GM18502 (cell line): Measurements from ENCODE around the gene PVALEF.

Source experiments
- ATAC-seq: cut with Tn5 transposase; IDR thresholded peaks from one replicate; pipeline ENCODE4 v1.9.1; 2021; ENCODE audit warnings: mild to moderate bottlenecking; ENCODE audit not compliant: unreplicated experiment, poor library complexity

The PVALEF gene

DNA sequence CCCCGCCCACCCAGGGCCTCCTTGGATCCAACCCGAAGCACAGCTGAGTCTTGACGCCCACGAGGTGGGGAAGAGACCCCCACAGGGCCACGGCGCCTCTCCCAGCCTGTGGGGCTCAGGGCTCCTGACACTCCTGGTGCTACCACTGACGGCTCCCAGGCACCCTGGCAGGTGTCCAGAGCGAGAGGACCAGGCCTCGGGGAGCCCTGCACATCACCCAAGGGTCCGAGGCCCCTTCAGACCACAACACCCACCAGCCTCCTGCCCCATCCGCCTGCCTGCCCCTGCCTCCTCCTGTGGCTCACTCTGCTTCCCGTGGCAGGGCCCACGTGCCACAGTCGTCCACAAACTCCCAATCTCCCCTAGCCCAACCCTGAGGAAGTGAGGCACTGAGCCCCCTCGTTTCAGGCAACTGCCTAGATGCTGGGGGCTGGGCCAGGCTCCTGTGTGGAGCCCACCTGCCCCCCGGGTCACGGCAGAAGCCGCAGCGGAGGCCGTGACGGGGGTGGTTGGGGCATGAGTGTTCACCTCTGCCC, 29.0 kb downstream of the PVALEF start:
- ATAC-seq: no peak

DNA sequence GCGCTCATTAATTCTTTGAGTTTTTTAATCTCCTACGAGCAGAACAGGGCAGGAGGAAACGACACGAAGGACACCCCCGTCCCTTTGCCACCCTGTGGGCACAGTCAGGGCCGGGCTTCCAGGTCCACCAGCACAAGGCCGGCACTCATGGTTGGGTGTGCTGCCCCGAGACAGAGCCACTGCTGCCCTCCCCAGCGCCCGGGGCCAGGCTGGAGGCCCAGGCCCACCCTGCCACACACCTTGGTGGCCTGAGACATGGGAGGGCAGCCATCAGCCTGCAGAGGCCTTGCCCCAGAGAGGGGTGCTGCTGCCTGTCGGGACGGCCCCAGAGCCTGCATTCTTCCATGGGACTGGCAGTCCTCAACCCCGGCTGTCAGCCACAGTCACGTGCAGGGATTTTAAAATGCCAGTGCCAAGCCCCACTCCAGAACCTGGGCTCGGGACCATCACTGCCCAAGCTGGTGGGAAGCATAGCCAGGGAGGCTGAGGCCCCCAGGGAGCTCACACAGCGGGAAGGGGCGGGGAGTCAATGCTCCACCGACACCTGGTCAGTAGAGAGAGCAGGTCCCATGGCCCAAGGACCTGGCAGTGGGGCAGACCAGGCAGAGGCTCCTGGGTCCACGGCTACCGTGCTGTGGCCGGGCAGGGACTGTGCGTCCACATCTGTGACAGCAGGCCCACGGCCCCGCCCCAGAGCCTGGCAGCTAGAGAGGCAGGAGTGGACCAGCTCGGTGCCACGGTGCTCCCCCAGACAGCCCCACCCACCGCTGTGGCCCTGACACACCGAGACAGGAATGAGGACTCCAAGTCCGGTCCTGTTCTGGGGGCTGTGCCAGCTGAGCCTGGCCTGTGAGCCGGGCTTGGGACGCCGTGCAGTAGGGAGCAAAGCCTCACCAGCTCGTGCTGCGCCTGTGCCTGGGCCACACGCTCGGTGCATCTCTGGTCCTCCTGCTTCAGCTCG, 29.9 kb downstream of the PVALEF start:
- no peak for ATAC-seq

DNA sequence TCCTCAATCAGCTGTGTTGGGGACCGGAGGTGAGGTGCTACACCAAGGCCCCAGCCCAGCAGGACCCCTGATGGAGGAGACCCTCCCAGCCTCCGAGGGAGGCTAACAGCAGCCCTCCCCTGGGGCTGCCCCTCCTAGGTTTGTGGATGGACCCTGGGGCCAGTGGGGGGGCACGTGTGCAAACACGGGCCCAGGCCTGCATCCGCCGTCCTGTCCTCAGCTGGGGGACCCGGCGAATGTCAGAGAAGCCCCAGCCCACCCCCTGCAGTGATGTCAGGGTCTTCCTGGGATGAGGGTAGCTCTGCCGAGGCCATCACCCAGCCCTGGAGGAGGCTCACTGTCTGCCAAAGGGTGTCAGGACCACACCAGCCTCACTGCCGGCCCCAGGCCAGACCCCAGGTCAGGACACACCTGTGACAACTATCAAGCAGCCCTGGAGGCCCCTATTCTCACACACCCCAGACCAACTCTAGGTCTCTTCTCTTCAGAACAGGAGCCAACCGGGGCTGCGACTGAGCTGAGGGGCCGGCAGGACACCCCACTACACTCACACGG, 30.7 kb downstream of the PVALEF start:
- ATAC-seq: no peak

DNA sequence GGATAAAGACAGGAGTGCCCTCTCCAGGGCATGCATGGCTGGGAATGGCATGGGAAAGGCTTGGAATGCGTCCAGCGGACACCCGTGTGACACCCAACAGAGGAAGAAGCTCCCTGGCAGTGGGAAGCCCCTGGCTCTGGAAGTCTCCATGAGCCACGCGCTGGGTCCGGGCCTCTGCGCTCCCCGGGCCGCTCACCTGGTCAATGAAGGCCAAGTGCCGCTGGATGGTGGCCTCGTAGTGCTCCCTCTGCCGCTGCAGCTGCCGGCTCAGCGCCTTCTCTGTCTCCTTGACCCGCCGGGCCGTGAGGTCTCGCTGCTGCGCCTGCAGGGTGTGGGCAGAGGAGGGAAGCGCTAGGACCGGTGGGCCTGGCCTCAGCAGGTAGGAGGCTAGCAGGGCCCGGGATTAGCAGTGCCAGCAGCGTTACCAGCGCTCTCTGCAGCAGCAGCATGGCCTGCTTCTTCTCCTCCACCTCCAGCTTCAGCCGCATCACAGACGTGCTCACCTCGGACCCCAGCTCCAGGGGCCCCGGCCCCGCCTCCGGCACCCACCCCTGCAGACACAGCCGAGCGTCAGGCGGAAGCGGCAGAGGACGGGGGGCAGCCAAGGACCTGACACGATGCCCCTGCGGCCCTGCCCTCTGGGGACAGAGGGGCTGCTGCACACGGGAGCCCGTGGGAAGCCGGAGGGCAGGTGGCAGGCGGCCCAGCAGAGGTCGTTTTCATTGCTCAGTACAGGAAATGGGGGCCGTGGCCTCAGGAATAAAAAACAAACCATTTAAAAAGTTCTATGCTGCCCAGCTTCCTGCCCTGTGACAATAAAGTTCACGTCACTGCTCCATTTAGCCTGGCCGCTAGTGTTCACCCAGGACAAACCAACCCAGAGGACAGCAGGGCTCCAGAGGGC, 31.4 kb downstream of the PVALEF start:
- no peak for ATAC-seq

DNA sequence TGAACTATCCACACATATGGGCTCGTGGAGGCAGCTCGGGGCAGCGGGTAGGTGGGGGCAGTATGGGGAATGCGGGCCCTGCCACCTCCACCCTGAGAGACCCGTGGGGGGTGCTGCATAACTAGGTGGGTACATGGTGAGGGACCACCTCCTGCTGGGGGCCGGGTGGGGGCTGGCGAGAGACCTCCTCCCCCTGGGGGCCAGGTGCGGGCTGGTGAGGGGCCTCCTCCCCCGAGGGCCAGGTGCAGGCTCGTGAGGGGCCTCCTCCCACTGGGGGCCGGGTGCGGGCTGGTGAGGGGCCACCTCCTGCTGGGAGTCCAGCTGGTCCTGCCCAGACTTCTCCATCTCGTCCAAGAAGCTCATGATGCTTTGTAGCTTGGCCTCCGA, 32.1 kb downstream of the PVALEF start:
- ATAC-seq: no peak

DNA sequence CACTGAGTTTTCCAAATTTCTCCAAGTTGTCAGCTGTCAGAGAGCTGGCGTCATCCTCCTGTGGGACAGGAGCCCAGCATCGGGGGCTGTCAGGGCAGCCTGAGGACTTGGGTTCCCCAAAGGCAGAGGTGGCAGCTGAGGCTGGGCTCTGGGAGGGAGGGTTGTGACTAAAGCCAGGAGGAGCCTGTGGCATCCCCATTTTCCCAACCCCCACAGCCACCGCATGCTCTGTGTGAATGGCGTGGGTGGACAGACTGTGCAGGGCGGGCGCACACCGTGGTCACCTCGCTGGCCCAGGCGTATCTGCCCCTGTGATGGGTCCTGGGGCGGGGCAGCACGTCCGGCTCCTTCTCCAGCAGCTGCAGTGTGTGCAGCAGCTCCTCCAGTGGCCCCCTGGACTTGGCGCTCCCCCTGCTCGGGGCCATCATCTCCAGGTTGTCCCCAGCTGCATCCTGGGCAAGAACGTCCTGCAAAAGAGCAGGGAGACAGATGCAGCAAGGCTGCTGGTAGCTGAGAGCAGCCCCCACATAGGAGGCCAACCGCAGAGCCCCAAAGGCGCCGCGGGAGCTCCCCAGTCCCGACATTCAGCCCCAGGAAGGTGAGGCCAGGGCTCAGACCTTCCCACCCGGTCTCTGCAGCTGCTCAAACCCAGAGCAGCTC, 32.7 kb downstream of the PVALEF start:
- ATAC-seq: no peak

DNA sequence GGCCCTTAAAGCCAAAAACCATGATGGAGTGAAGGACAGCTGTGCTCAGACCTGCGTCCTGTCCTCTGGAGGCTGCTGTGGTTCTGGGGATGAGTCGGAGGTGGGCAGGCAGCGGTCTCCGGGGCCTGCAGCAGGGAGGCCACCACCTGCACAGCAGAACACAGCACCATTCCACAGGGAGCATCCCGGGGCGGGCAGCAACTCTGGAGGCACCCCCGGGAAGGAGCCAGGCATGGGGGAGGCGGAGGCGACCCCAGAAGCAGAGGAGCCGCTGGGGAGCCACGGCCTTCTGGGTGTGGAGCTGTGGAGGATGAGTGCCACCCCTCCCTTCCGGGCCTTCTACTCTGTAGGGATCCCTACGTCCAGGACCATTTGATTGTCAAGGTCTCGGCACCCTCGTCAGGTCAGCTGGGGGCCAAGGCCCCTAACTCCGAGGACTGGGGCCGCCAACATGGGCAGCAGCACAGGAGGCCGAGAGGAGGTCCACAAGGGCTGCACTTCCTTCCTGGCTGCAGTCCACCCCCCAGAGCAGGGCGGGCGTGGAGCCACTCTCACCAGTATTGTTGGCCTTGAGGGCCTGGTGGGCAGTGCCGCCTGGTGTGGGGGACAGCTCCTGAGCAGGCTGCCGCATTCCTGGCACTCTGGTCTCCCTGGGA, 33.6 kb downstream of the PVALEF start:
- ATAC-seq: no peak

DNA sequence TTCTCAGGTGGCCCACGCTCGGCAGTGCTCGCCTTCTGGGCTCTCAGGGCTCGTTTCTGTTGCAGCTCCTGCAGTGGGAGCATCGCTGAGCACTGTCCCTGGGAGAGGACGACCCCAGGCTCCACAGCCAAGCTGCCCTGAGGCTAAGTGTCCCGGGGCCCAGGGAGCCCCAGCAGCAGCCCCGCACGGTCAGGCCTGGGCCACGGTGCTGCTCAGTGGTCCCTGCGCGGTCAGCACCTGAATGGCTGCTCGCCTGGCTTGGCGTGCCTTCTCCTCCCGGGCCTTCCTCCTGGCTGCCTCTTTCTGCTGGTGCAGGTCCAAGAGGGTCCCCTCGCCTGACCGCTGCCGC, 34.1 kb downstream of the PVALEF start:
- no peak for ATAC-seq

DNA sequence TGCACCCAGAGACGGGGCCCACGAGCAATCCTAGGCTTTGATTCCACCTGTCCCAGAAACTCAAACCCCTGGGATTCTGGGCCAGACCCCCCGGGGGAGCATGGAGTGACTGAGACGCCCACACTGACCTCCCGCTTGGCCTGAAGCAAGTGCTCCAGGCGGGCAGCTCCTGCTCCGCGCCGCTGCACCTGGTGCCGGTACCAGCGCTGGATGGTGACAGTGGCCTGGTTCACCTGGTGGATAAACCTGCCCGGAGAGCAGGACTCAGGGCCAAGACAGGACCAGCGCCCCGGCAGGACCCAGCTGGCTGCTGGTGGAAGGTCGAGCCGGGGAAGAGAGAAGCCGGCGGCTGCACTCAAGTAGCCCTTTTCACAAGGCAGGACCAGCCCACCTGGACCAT, 34.9 kb downstream of the PVALEF start:
- no peak for ATAC-seq

DNA sequence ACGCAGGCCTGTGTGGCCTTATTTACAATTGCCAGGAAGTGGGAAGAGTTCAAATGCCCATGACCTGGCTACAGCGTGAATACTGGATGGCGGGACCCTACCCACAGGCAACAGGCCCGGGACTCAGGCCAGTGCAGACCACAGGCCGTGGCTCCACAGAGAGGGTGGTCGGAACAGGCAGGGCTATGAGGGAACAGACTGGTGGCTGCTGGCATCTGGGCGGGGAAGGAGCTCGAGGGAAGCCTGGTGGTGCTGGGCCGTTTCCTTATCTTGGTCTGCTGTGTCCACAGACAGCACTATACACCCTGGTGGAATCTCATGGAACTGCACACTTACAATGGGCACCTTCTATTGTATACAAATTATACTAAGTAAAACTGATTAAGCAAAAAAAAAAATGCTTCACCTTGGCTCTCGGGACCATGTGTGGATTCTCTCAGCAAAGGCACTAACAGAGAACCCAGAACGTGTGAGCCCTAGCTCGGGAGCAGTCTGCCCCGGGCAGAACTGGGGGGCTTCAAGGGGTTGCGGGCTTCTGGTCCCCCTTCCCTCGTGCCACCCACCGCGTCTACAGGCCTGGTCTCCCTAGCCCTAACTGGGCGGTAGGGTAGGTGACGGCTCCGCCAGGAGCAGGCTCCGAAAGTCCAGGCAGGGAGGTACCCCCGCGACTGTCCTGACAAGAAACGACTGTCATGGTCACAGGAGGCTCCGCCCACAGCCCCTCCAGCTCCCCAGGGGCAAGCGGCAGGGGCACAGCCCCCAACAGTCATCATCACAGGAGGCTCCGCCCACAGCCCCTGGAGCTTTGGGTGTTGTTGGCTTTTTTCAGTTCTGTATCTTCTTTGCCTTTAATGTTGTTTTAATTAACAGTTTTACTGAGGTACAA, 35.6 kb downstream of the PVALEF start:
- no peak for ATAC-seq

DNA sequence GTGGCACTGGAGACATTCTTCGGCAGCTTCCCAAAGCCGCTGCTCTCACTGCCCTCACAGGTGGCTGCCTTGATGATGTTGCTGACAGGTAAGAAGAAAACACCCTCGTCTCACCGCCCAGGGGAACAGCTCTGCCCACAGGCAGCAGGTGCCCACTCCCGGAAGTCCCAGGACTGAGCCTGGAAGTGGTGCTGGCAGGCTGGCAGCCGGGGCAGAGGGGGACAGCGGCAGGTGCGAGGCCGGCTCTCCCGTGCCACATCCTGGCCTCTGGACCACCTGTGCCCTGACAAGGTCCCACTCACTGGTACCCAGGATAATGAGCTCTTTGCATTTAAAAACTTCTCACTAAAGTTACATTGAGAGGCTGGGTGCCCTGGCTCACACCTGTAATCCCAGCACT, 37.0 kb downstream of the PVALEF start:
- ATAC-seq: no peak

DNA sequence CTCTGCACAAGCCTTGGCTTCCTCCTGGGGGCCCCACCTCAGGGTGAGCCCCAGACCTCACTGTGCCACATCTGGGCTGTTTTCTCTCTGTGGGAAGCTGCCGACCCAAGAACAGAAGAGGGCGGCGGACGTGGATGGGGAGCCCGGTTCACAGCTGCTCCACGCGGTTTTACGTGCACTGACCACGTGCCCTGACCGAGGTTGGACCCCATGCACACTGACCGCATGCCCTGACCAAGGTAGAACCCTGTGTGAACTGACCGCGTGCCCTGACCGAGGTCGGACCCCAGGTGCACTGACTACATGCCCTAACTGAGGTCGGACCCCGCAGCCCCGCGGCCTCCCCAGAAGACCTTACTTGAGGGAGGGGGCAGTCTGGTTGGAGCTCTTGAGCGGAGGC, 37.8 kb downstream of the PVALEF start:
- ATAC-seq: no peak

DNA sequence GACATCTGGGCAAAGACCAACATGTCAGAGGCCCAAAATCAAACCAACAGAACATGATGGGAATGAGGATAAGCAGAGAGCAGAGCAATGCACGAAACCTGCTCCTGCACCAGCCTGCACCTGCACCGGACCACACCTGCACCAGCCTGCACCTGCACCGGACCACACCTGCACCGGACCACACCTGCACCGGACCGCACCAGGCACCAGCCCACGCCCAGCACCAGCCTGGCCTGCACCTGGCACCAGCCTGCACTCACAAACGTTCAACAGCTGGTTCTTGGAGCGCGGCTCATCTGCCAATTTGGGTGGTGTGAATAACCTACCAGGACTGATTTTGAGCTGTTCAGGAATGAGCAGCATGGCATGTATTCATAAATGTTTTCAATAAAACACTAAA, 39.3 kb downstream of the PVALEF start:
- ATAC-seq: no peak

DNA sequence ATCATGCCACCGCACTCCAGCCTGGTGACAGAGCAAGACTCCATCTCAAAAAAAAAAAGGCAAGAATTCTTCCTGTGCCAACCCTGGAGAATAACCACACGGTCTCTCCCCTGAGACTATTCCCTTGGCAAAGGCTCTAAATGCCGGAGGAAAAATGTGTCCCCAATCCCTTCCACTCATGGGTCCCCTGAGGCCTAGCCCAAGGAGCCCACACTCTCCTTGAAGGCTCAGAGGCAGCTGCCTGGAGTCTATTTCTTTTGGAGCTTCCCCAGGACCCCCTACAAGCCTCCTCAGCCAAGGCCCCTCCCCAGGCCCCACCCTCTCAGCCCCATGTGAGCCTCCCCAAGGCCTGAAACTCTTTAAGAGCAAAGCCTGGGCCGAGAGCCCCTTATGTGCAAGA, 40.9 kb downstream of the PVALEF start:
- no peak for ATAC-seq

DNA sequence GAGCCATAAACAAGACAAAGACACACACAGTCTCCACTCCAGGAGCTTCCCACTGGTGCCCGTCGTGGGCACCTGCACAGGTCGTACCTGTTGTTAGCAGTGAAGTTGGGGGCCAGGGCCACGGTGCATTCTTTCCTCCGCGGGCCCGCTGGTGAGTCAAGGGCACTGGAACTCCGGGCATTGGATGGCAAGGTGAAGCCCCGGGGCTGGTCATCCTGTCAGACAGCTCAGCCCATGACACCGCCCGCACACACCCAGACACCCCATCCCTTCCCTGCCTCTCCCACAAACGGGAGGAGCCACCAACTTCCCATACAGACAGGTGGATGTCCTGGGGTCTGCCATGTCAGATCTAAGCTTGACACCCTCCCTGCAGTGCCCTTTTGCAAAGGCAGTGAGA, 41.4 kb downstream of the PVALEF start:
- no peak for ATAC-seq

DNA sequence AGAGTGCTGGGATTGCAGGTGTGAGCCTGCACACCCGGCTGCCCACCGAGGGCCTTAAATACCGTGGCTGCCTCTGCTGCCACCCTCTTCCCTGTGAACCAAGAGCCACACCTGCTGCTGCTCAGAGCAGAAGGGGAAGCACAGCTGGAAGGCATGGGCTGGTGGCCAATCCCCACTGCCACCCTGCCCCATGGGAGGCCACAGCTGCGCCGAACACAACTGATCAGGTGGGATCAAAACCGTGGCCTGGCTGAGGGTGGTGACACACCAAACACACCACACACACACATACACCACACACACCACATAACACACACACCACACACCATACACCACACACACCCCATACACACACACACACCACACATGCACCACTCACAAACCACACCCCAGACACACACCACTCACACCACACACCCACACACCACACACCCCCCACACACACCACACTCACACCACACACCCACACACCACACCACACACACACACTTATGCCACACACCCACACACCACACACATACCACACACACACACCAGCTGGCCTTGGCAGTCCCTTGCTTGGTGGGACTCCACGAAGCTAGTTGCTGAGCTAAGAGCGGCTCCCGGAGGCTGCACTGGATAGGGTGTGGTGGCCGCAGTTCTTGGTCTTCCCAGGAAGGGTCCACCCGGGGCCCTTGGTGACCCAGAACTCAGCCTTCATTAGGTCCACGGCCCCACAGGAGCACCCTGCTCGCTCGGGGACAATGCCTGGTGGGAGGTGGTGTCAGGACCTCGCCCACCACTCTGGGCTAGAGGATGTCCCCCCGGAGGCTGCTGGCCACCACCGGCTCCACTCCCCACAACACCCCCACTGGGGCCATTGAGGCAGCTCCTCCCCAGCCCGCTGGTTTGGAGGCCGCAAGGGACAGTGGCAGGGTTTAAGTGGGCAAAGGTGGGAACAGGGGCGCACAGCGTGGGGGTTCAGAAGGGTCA, 42.6 kb downstream of the PVALEF start:
- ATAC-seq: no peak

DNA sequence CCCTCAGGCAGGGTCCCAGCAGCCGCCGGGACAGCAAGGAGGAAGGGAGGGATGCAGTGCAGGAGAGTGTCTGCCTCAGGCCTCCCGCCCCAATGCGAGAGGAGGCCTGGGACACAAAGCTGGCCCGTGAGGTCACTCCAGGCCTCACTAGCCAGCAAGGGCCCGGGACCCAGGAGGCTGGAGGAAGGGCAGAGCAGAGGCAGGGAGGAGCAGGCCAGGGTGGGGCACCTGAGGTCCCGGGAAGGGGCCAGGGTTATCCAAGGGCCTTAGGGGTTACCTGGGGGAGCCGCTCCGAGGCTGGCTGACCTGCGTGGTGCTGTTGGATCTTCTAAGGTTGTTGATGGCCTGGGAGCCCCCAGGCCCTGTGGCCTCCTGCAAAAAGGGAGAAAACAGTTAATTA, 43.3 kb downstream of the PVALEF start:
- ATAC-seq: no peak

DNA sequence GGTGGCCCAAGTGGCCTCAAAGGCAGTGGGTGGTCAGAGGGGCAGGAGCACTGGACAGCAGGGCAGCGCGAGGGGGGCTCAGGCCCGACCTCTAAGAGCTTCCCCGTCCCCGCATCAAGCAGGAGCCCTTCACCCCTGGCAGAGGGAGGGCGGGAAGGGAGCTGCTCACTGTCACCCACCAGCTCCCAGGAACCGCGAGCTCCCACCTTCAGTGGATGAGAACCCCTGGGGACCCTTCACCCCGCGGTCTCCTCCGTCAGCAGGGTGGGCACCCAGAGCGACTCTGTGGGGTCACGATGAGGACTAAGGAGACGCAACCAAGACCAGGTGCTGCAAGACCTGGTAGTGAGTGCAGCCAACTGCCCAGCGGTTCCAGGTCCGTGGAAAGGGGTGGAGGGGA, 43.8 kb downstream of the PVALEF start:
- ATAC-seq: no peak
